ENCODE measurements around the gene FAM53B.

GRCh38 chr10:124596116-124596785 lies 147.9 kb downstream of the FAM53B start:
- TF ChIP-seq, protein P1, sequence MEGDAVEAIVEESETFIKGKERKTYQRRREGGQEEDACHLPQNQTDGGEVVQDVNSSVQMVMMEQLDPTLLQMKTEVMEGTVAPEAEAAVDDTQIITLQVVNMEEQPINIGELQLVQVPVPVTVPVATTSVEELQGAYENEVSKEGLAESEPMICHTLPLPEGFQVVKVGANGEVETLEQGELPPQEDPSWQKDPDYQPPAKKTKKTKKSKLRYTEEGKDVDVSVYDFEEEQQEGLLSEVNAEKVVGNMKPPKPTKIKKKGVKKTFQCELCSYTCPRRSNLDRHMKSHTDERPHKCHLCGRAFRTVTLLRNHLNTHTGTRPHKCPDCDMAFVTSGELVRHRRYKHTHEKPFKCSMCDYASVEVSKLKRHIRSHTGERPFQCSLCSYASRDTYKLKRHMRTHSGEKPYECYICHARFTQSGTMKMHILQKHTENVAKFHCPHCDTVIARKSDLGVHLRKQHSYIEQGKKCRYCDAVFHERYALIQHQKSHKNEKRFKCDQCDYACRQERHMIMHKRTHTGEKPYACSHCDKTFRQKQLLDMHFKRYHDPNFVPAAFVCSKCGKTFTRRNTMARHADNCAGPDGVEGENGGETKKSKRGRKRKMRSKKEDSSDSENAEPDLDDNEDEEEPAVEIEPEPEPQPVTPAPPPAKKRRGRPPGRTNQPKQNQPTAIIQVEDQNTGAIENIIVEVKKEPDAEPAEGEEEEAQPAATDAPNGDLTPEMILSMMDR (IDR thresholded peaks at IDR 0.05), result no peak
- TF ChIP-seq POLR2A (IDR thresholded peaks at IDR 0.05) (no peak), EP300 (IDR thresholded peaks at IDR 0.05) (no peak), POLR2AphosphoS5 (IDR thresholded peaks at IDR 0.05) (no peak)
